HEK293 (cell line): ENCODE results near the gene UBALD1.
A peak's percentile ranks its signal among the peaks of the same experiment; 100 is the strongest.

ENCODE experiments used
- ATF2 ChIP-seq: fragments of 450-650 bp; formaldehyde crosslinking; IDR thresholded peaks from 2 replicates; pipeline ENCODE4 v1.5.1; 2016; ENCODE audit warnings: missing biosample characterization, missing genetic modification characterization, low read depth
- FEZF1 ChIP-seq: fragments of 450-650 bp; formaldehyde crosslinking; IDR thresholded peaks from 2 replicates; pipeline ENCODE4 v1.5.1; 2016; ENCODE audit warnings: missing biosample characterization, missing genetic modification characterization
- HIC1 ChIP-seq: fragments of 450-650 bp; formaldehyde crosslinking; IDR thresholded peaks from 2 replicates; pipeline ENCODE4 v1.5.1; 2016; ENCODE audit warnings: missing biosample characterization, missing genetic modification characterization
- KLF10 ChIP-seq: fragments of 450-650 bp; IDR thresholded peaks from 2 replicates; pipeline ENCODE4 v1.5.1; 2018; ENCODE audit warnings: missing biosample characterization, mild to moderate bottlenecking, missing genetic modification characterization
- KLF8 ChIP-seq: fragments of 450-650 bp; formaldehyde crosslinking; IDR thresholded peaks from 2 replicates; pipeline ENCODE4 v1.5.1; 2016; ENCODE audit warnings: missing biosample characterization, missing genetic modification characterization
- PATZ1 ChIP-seq: fragments of 450-650 bp; formaldehyde crosslinking; IDR thresholded peaks from 2 replicates; pipeline ENCODE4 v1.5.1; 2016; ENCODE audit warnings: missing biosample characterization, missing genetic modification characterization
- PRDM1 ChIP-seq: fragments of 450-650 bp; formaldehyde crosslinking; IDR thresholded peaks from 2 replicates; pipeline ENCODE4; 2016; ENCODE audit warnings: missing biosample characterization, missing genetic modification characterization
- PRDM6 ChIP-seq: fragments of 450-650 bp; formaldehyde crosslinking; IDR thresholded peaks from 2 replicates; pipeline ENCODE4 v1.5.1; 2017; ENCODE audit warnings: missing biosample characterization, missing genetic modification characterization
- TCF7L2 ChIP-seq: IDR thresholded peaks from 2 replicates; pipeline ENCODE4 v1.6.1; 2011; ENCODE audit warnings: low read depth, mild to moderate bottlenecking, inconsistent platforms, low read length, moderate library complexity, borderline replicate concordance
- TSHZ1 ChIP-seq: fragments of 450-650 bp; formaldehyde crosslinking; IDR thresholded peaks from 2 replicates; pipeline ENCODE4 v1.5.1; 2016; ENCODE audit warnings: missing biosample characterization, missing genetic modification characterization, borderline replicate concordance
- WT1 ChIP-seq: fragments of 450-650 bp; formaldehyde crosslinking; IDR thresholded peaks from 2 replicates; pipeline ENCODE4 v1.5.1; 2016; ENCODE audit warnings: missing biosample characterization, missing genetic modification characterization
- ZBTB17 ChIP-seq: fragments of 450-650 bp; formaldehyde crosslinking; IDR thresholded peaks from 2 replicates; pipeline ENCODE4 v1.5.1; 2016; ENCODE audit warnings: missing biosample characterization, missing genetic modification characterization
- ZBTB8A ChIP-seq: fragments of 450-650 bp; formaldehyde crosslinking; IDR thresholded peaks from 2 replicates; pipeline ENCODE4 v1.5.1; 2016; ENCODE audit warnings: missing biosample characterization, missing genetic modification characterization
- ZFP3 ChIP-seq: fragments of 450-650 bp; formaldehyde crosslinking; IDR thresholded peaks from 2 replicates; pipeline ENCODE4 v1.5.1; 2016; ENCODE audit warnings: low read depth, missing biosample characterization, missing genetic modification characterization
- ZNF132 ChIP-seq: fragments of 450-650 bp; formaldehyde crosslinking; IDR thresholded peaks from 2 replicates; pipeline ENCODE4 v1.5.1; 2017; ENCODE audit warnings: missing biosample characterization, missing genetic modification characterization, borderline replicate concordance
- ZNF169 ChIP-seq: fragments of 450-650 bp; formaldehyde crosslinking; IDR thresholded peaks from 2 replicates; pipeline ENCODE4 v1.5.1; 2016; ENCODE audit warnings: missing biosample characterization, missing genetic modification characterization
- ZNF280C ChIP-seq: fragments of 450-650 bp; formaldehyde crosslinking; IDR thresholded peaks from 2 replicates; pipeline ENCODE4 v1.5.1; 2016; ENCODE audit warnings: missing biosample characterization, missing genetic modification characterization
- ZNF394 ChIP-seq: fragments of 450-650 bp; formaldehyde crosslinking; IDR thresholded peaks from 2 replicates; pipeline ENCODE4 v1.5.1; 2016; ENCODE audit warnings: missing biosample characterization, missing genetic modification characterization, mild to moderate bottlenecking, moderate library complexity, borderline replicate concordance
- ZNF473 ChIP-seq: fragments of 450-650 bp; formaldehyde crosslinking; IDR thresholded peaks from 2 replicates; pipeline ENCODE4 v1.5.1; 2017; ENCODE audit warnings: missing biosample characterization, missing genetic modification characterization
- ZNF521 ChIP-seq: fragments of 450-650 bp; formaldehyde crosslinking; IDR thresholded peaks from 2 replicates; pipeline ENCODE4 v1.5.1; 2017; ENCODE audit warnings: missing biosample characterization, mild to moderate bottlenecking, missing genetic modification characterization
- ZNF544 ChIP-seq: fragments of 450-650 bp; formaldehyde crosslinking; IDR thresholded peaks from 2 replicates; pipeline ENCODE4 v1.5.0; 2017; ENCODE audit warnings: missing biosample characterization, missing genetic modification characterization
- ZNF580 ChIP-seq: fragments of 450-650 bp; formaldehyde crosslinking; IDR thresholded peaks from 2 replicates; pipeline ENCODE4 v1.5.1; 2016; ENCODE audit warnings: missing biosample characterization, missing genetic modification characterization
- ZNF837 ChIP-seq: fragments of 450-650 bp; formaldehyde crosslinking; IDR thresholded peaks from 2 replicates; pipeline ENCODE4 v1.5.1; 2016; ENCODE audit warnings: missing biosample characterization, missing genetic modification characterization

The UBALD1 gene

GRCh38 chr16:4614571-4615383 is at the start of gene UBALD1 (continued):
- TF ChIP-seq ZNF580 (tag by site-specific recombination) (no peak), ZNF544 (tag by site-specific recombination) (no peak), TCF7L2 (no peak), KLF8 (tag by site-specific recombination) (peak; percentile 59), PATZ1 (tag by site-specific recombination) (peak; percentile 96), PRDM1 (no peak), ZNF132 (tag by site-specific recombination) (no peak), ZBTB8A (tag by site-specific recombination) (peak; percentile 100), ZNF280C (tag by site-specific recombination) (no peak), TSHZ1 (no peak), ZFP3 (no peak), ZBTB17 (tag by site-specific recombination) (peak; percentile 94), PRDM6 (tag by site-specific recombination) (no peak), WT1 (no peak), HIC1 (tag by site-specific recombination) (peak; percentile 99), ZNF837 (tag by site-specific recombination) (no peak), ZNF394 (tag by site-specific recombination) (peak; percentile 52; the same call in 1 of the 2 replicates), ZNF473 (tag by site-specific recombination) (no peak), ZNF169 (tag by site-specific recombination) (no peak), FEZF1 (tag by site-specific recombination) (no peak), KLF10 (tag by site-specific recombination) (peak; percentile 71; the same call in 1 of the 2 replicates), ATF2 (no peak), ZNF521 (tag by site-specific recombination) (no peak)
- TF ChIP-seq, all 188 proteins: peak for 57
